Colonic mucosa (tissue), 4 donors: ENCODE measurements around the gene LMLN. TPM values are rescaled to one million over a fixed set of nuclear protein-coding genes. Genes with fewer than 3 reads are reported as not detected.

ENCODE experiments used
- DNase-seq: peaks from one replicate; pipeline ENCODE4 v3.0.0-alpha.2; 2020
- H3K27ac ChIP-seq: fragments of 200-600 bp; one replicate; pipeline ENCODE4 v1.8.0; 2021
- H3K27me3 ChIP-seq: fragments of 200-600 bp; one replicate; pipeline ENCODE4 v1.8.0; 2021
- H3K36me3 ChIP-seq: fragments of 200-600 bp; one replicate; pipeline ENCODE4 v1.8.0; 2021
- H3K4me1 ChIP-seq: fragments of 200-600 bp; one replicate; pipeline ENCODE4 v1.8.0; 2021; ENCODE audit warnings: mild to moderate bottlenecking
- H3K4me3 ChIP-seq: fragments of 200-600 bp; one replicate; pipeline ENCODE4 v1.8.0; 2021
- H3K9ac ChIP-seq, 2 donors: one replicate each; pipeline ENCODE4 v1.7.0; 2013; ENCODE audit warnings: control low read depth in 2 of 2, low read depth in 2 of 2, low read length in 2 of 2
- H3K9me3 ChIP-seq: fragments of 200-600 bp; one replicate; pipeline ENCODE4 v1.8.0; 2021
- intact Hi-C: fragments of 100-400 bp; cut with DNase I; formaldehyde crosslinking; loops from one replicate; pipeline ENCODE4 v1.14.1; 2022
- total RNA-seq, 2 donors: library from RNA; stranded (reverse); fragmentation: NEBNext Ultra II Directional in 1 of 2; extraction: Animal tissue kit (Norgen Biotek cat#: 25700) in 1 of 2; gene quantifications; one replicate each; pipeline ENCODE4 v1.2.1, GENCODE V29; 2021
- TF ChIP-seq, protein P1 (sequence below): fragments of 200-600 bp; IDR thresholded peaks from one replicate; pipeline ENCODE4 v1.8.0; 2022; ENCODE audit warnings: antibody characterized with exemption, mild to moderate bottlenecking
- donor health status: healthy.
- donor health status: DM: no; HTN: no; CAD: no.
- donor health status: DM: no; HTN: no; CAD: no.

Gene LMLN
- total RNA-seq, 2 donors from 2014 or later = 5.0 to 5.9 TPM

- H3K36me3 ChIP-seq = no peaks in the 10 kb centered on the region
- intact Hi-C loops = no loop called here
- TF ChIP-seq, protein P1, sequence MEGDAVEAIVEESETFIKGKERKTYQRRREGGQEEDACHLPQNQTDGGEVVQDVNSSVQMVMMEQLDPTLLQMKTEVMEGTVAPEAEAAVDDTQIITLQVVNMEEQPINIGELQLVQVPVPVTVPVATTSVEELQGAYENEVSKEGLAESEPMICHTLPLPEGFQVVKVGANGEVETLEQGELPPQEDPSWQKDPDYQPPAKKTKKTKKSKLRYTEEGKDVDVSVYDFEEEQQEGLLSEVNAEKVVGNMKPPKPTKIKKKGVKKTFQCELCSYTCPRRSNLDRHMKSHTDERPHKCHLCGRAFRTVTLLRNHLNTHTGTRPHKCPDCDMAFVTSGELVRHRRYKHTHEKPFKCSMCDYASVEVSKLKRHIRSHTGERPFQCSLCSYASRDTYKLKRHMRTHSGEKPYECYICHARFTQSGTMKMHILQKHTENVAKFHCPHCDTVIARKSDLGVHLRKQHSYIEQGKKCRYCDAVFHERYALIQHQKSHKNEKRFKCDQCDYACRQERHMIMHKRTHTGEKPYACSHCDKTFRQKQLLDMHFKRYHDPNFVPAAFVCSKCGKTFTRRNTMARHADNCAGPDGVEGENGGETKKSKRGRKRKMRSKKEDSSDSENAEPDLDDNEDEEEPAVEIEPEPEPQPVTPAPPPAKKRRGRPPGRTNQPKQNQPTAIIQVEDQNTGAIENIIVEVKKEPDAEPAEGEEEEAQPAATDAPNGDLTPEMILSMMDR = no peak
Observed at GRCh38 chr3:198017090-198017489, 57.1 kb downstream of the LMLN start.

GRCh38 chr3:198018416-198018815 is 58.4 kb downstream of the LMLN start:
- H3K27ac ChIP-seq = no peak overlapping the region
- H3K4me1 ChIP-seq = no peaks in the 10 kb centered on the region
- H3K9ac ChIP-seq = no peak overlapping the region
- H3K4me3 ChIP-seq = no peak overlapping the region
- no peaks in the 10 kb centered on the region for H3K9me3 ChIP-seq
- intact Hi-C loops = no loop called here
- TF ChIP-seq, protein P1 = no peak
- H3K36me3 ChIP-seq = no peaks in the 10 kb centered on the region
- no peaks in the 10 kb centered on the region for H3K27me3 ChIP-seq
- DNase-seq = no peak

More at GRCh38 chr3:198017090-198017489, 57.1 kb downstream of the LMLN start:
- no peak for DNase-seq
- no peak overlapping the region for H3K27ac ChIP-seq
- H3K9me3 ChIP-seq = no peaks in the 10 kb centered on the region
- no peak overlapping the region for H3K4me3 ChIP-seq
- no peaks in the 10 kb centered on the region for H3K27me3 ChIP-seq
- no peaks in the 10 kb centered on the region for H3K4me1 ChIP-seq
- no peak overlapping the region for H3K9ac ChIP-seq

- no peak overlapping the region for H3K27ac ChIP-seq
- H3K4me3 ChIP-seq = no peak overlapping the region
- no peaks in the 10 kb centered on the region for H3K9me3 ChIP-seq
- intact Hi-C loops = no loop called here
- H3K9ac ChIP-seq = no peak overlapping the region
- no peaks in the 10 kb centered on the region for H3K4me1 ChIP-seq
- H3K27me3 ChIP-seq = no peaks in the 10 kb centered on the region
- DNase-seq = no peak
- no peaks in the 10 kb centered on the region for H3K36me3 ChIP-seq
- TF ChIP-seq, protein P1 = no peak
Observed at GRCh38 chr3:198019115-198019514, 59.1 kb downstream of the LMLN start.

DNA sequence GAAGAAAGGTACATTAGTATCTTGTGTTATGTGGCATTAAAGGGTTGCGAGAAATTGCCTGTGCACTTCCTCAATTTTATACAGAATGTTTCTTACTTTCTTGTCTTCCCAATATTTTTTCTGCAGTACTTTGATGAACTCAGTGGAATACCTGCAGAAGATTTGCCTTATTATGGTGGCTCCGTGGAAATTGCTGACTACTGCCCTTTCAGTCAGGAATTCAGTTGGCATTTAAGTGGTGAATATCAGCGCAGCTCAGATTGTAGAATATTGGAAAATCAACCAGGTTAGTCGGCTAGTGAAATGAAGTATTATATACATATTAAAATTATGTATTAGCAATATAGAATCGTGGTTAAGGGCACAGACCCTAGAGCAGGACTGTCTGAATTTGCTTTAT is 61.3 kb downstream of the LMLN start:
- no peaks in the 10 kb centered on the region for H3K36me3 ChIP-seq

DNA sequence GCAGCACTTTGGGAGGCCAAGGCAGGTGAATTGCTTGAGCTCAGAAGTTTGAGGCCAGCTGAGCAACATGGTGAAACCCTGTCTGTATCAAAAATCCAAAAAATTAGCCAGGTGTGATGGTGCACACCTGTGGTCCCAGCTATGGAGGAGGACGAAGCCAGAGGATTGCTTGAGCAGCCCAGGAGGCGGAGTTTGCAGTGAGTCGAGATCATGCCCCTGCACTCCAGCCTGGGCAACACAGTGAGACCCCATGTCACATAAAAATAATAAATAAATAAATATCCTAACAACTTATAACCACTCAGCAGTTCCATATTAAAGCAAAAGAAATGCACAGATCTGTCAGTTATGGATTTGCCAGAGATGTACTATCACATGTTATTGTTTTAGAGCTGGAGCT is 62.6 kb downstream of the LMLN start:
- DNase-seq = no peak
- Histone ChIP-seq H3K9ac (no peak overlapping the region), H3K9me3 (no peaks in the 10 kb centered on the region), H3K4me3 (no peak overlapping the region), H3K36me3 (no peaks in the 10 kb centered on the region), H3K4me1 (no peaks in the 10 kb centered on the region), H3K27ac (no peak overlapping the region), H3K27me3 (no peaks in the 10 kb centered on the region)
- TF ChIP-seq, protein P1 = no peak
- intact Hi-C loops = no loop called here

More for the DNA sequence above, 61.3 kb downstream of the LMLN start:
- Histone ChIP-seq H3K9me3 (no peaks in the 10 kb centered on the region), H3K27me3 (no peaks in the 10 kb centered on the region), H3K4me3 (no peak overlapping the region), H3K27ac (no peak overlapping the region), H3K9ac (no peak overlapping the region), H3K4me1 (no peaks in the 10 kb centered on the region)
- intact Hi-C loops = no loop called here
- TF ChIP-seq, protein P1 = no peak
- DNase-seq = no peak

DNA sequence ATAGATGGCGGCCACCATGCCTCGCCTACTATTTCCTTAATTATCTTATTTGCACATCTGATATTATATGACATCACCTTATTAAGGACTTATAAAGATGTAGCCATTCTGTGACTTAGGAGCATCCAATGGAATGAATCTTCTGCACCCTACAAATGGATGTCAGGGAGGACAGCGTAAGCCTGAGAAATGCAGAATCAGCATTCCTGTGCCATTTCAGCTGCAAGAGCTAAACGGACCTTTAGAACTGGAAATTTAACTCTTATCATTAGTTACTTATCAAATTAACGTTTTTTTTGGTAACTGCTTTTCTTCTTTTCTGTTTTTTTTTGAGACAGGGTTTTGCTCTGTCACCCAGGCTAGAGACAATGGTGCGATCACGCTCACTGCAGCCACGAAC is 65.6 kb downstream of the LMLN start:
- Histone ChIP-seq H3K27me3 (no peaks in the 10 kb centered on the region), H3K4me3 (no peak overlapping the region), H3K4me1 (no peaks in the 10 kb centered on the region)

More for the DNA sequence above, 65.6 kb downstream of the LMLN start:
- DNase-seq = no peak
- intact Hi-C loops = no loop called here
- Histone ChIP-seq H3K36me3 (no peaks in the 10 kb centered on the region), H3K9me3 (no peaks in the 10 kb centered on the region), H3K9ac (no peak overlapping the region), H3K27ac (no peak overlapping the region)
- TF ChIP-seq, protein P1 = no peak
